Natural killer cell treated with Interleukin-12 subunit alpha and Interleukin-12 subunit beta and Interleukin-15 and Interleukin-18, amount 100 ng/mL, for 72 hours (primary cell): Measurements from ENCODE around the gene SRRM1. TPM values are rescaled to one million over a fixed set of nuclear protein-coding genes. Genes with fewer than 3 reads are reported as not detected.

Experiments
- ATAC-seq, 2 donors: fragments of 150-1000 bp; cut with Tn5 transposase in 1 of 2; sonication (Bioruptor Pico), chemical (Tn5 transposase) in 1 of 2; 2 replicates each; pipeline ENCODE4 v1.10.0; 2021
- DNase-seq: peaks from one replicate; pipeline ENCODE4 v3.0.0; 2022; ENCODE audit warnings: low spot score
- H3K27ac Mint-ChIP-seq, 2 donors: 1 replicate in 1 of 2; 2 replicates in 1 of 2; pipeline ENCODE4 v1.8.0; 2022; ENCODE audit warnings: mixed read lengths in 2 of 2, mild to moderate bottlenecking in 1 of 2, moderate library complexity in 1 of 2
- H3K27me3 Mint-ChIP-seq, 2 donors: 1 replicate in 1 of 2; 2 replicates in 1 of 2; pipeline ENCODE4 v1.8.0; 2022; ENCODE audit warnings: mixed read lengths in 2 of 2
- H3K36me3 Mint-ChIP-seq: one replicate; pipeline ENCODE4 v1.8.0; 2022; ENCODE audit warnings: mixed read lengths
- H3K4me1 Mint-ChIP-seq, 2 donors: 1 replicate in 1 of 2; 2 replicates in 1 of 2; pipeline ENCODE4 v1.8.0; 2022; ENCODE audit warnings: low read depth in 2 of 2, mixed read lengths in 2 of 2, mild to moderate bottlenecking in 1 of 2
- H3K4me3 Mint-ChIP-seq: one replicate; pipeline ENCODE4 v1.8.0; 2022; ENCODE audit warnings: mixed read lengths
- H3K9me3 Mint-ChIP-seq: 2 replicates; pipeline ENCODE4 v1.8.0; 2022; ENCODE audit warnings: mixed read lengths
- total RNA-seq, 2 donors: library from RNA; stranded (reverse); gene quantifications; one replicate each; pipeline ENCODE4 v1.2.3, GENCODE V29; 2022

The SRRM1 gene
- total RNA-seq, result 100 to 1,000 TPM; 177 to 254 TPM

GRCh38 chr1:24642481-24643362, at the start of gene SRRM1:
Gene SRRM1 (plus strand): TSS chr1:24643302. CDS start chr1:24643327, 25 bp downstream.
- H3K27me3 Mint-ChIP-seq, result no peaks in the 10 kb centered on the region
- peaks cover 23% of the 10 kb centered on the region for H3K36me3 Mint-ChIP-seq
- peak within 1 kb of the TSS; percentile 96 for H3K4me3 Mint-ChIP-seq
- ATAC-seq (peak; percentile 95 to 96), DNase-seq (peak; percentile 99)
- H3K4me1 Mint-ChIP-seq, result peaks cover 32 to 42% of the 10 kb centered on the region in 2 donors
- H3K27ac Mint-ChIP-seq, result peak within 1 kb of the TSS; percentile 89 to 95
- no peaks in the 10 kb centered on the region for H3K9me3 Mint-ChIP-seq

DNA sequence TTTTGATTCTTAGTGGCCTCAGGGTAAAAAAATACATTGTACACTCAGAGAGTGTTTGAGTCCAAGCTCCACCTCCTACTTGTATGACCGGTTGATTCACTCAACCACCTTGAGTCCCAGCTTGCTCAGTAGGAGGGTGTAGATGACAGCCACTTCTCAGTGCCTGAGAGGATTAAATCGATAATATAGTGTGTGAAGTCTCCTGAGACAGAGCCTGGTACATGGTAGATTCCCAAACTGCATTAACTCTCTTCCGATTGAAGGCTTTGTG, 48.8 kb upstream of the SRRM1 start:
- ATAC-seq (no peak), DNase-seq (no peak)
- Mint-ChIP-seq H3K4me1 (no peaks in the 10 kb centered on the region), H3K36me3 (no peaks in the 10 kb centered on the region), H3K27ac (no peak overlapping the region), H3K27me3 (peaks cover 11 to 15% of the 10 kb centered on the region in 2 donors), H3K9me3 (no peaks in the 10 kb centered on the region), H3K4me3 (no peak overlapping the region)

- no peak overlapping the region for H3K27ac Mint-ChIP-seq
- no peaks in the 10 kb centered on the region for H3K36me3 Mint-ChIP-seq
- H3K4me1 Mint-ChIP-seq, result no peaks in the 10 kb centered on the region
- ATAC-seq (no peak), DNase-seq (no peak)
- no peak overlapping the region for H3K4me3 Mint-ChIP-seq
- H3K9me3 Mint-ChIP-seq, result no peaks in the 10 kb centered on the region
- H3K27me3 Mint-ChIP-seq, result peaks cover 11 to 17% of the 10 kb centered on the region in 2 donors
Observed at GRCh38 chr1:24596401-24596880, 46.7 kb upstream of the SRRM1 start.

DNA sequence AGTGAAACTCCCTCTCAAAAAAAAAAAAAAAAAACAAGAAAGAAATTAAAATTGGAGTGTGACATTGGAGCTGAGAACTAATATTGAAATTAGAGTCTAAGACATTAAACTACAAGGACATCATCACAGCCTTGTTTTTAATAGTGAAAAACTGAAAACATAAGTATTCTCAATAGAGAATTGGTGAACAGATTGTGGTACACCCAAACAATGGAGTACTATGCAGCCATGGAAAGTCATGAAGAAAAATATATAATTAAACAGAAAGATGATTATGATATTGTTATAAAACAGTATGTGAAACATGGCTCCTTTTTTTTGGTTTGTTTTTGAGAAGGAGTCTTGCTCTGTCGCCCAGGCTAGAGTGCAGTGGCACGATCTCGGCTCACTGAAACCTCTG, 43.8 kb upstream of the SRRM1 start:
- Mint-ChIP-seq H3K9me3 (no peaks in the 10 kb centered on the region), H3K27me3 (peaks cover 11 to 17% of the 10 kb centered on the region in 2 donors), H3K36me3 (no peaks in the 10 kb centered on the region), H3K27ac (no peak overlapping the region), H3K4me1 (no peaks in the 10 kb centered on the region), H3K4me3 (no peak overlapping the region)
- no peak for ATAC-seq
- no peak for DNase-seq

- Mint-ChIP-seq H3K27me3 (peaks cover 11% of the 10 kb centered on the region in 2 donors), H3K27ac (no peak overlapping the region), H3K36me3 (no peaks in the 10 kb centered on the region), H3K4me1 (no peaks in the 10 kb centered on the region), H3K4me3 (no peak overlapping the region), H3K9me3 (no peaks in the 10 kb centered on the region)
- ATAC-seq, result no peak
- no peak for DNase-seq
Observed at GRCh38 chr1:24600551-24600950, 42.6 kb upstream of the SRRM1 start.

DNA sequence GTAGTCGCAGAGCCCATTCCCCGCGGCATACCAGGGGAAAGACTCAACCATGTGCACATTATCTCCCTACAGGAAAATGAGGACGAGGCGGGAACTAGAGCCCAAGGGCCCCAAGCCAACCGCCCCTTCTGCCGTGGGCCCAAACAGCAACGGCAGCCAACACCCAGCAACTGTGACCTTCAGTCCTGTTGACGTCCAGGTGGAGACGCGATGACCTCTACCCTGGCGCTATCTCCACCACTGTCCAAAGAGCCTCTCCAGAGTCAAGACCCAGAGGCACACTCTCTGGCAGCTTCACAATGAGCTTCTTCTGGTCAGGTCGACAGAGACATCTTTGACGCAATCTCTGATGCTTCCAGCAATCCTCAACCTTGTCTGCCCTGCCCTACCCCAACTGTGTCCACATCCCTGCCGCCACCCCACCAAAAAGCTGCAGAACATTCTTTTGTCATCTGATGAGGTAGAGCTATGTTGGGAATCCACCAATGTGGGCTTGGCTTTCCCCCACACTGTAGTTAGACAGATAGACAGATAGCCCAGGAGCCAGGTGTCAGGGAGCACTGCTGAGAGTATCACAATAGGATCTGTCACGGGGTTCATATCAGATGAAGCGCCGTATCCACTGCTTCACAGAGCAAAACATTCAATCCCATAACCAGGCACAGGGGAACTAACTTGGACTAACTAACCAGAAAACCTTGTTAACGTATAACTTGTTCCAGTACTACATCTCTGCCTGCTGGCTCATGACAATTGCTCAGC, 37.4 kb upstream of the SRRM1 start:
- H3K9me3 Mint-ChIP-seq, result no peaks in the 10 kb centered on the region
- peaks cover 0 to 6% of the 10 kb centered on the region in 2 donors for H3K27me3 Mint-ChIP-seq
- H3K4me1 Mint-ChIP-seq, result no peaks in the 10 kb centered on the region

DNA sequence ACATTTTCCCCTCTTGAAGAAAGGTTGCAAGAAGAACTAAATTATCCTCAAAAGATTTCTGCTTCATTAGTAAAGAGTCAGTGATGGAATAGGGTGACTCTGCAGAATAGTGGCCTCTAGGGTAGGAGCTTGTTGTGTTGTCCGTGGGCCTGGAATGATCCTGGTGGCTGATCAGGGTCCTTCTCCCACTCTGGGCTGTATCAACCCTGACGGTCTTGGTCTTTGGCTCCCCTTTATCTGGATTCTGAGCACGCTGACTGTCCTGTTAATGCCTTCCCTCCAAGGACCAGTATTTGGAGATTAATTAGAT, 36.9 kb upstream of the SRRM1 start:
- Mint-ChIP-seq H3K4me3 (no peak overlapping the region), H3K4me1 (no peaks in the 10 kb centered on the region), H3K27me3 (peaks cover 0 to 4% of the 10 kb centered on the region in 2 donors), H3K27ac (no peak overlapping the region), H3K9me3 (no peaks in the 10 kb centered on the region), H3K36me3 (no peaks in the 10 kb centered on the region)
- DNase-seq (no peak), ATAC-seq (no peak)

More for the DNA sequence above, 37.4 kb upstream of the SRRM1 start:
- H3K4me3 Mint-ChIP-seq, result no peak overlapping the region
- DNase-seq (no peak), ATAC-seq (peak in 1 of 2 donors; percentile 36)
- no peaks in the 10 kb centered on the region for H3K36me3 Mint-ChIP-seq
- H3K27ac Mint-ChIP-seq, result no peak overlapping the region

DNA sequence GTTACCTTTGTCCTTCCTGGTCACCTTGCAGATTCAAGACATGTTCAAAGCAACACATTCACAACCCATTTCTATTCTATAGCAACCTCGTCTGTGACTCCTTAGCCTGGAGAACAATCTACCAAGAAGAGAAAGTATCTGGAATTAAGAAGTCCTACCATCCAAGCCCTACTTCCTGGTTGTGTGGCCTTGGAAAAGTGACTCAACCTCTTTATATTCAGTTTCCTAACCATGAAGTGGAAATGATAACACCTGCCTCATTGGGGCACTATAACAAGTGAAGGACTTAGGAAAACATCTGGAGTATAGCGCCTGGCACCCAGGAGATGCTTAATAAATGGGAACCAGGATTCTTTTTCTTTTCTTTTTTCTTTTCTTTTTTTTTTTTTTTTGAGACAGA, 36.5 kb upstream of the SRRM1 start:
- DNase-seq, result no peak
- no peaks in the 10 kb centered on the region for H3K9me3 Mint-ChIP-seq
- no peak overlapping the region for H3K27ac Mint-ChIP-seq
- H3K27me3 Mint-ChIP-seq, result peaks cover 0 to 6% of the 10 kb centered on the region in 2 donors
- H3K4me3 Mint-ChIP-seq, result no peak overlapping the region
- no peaks in the 10 kb centered on the region for H3K4me1 Mint-ChIP-seq
- no peak for ATAC-seq
- no peaks in the 10 kb centered on the region for H3K36me3 Mint-ChIP-seq

GRCh38 chr1:24609949-24610517, 33.1 kb upstream of the SRRM1 start:
- H3K36me3 Mint-ChIP-seq, result no peaks in the 10 kb centered on the region
- no peaks in the 10 kb centered on the region for H3K4me1 Mint-ChIP-seq
- peaks cover 7 to 8% of the 10 kb centered on the region in 2 donors for H3K27me3 Mint-ChIP-seq
- no peaks in the 10 kb centered on the region for H3K9me3 Mint-ChIP-seq
- DNase-seq, result no peak
- no peak overlapping the region for H3K4me3 Mint-ChIP-seq
- peak in 1 of 2 donors; percentile 6 for ATAC-seq
- no peak overlapping the region for H3K27ac Mint-ChIP-seq

- no peak overlapping the region for H3K27ac Mint-ChIP-seq
- DNase-seq, result no peak
- no peaks in the 10 kb centered on the region for H3K36me3 Mint-ChIP-seq
- H3K4me1 Mint-ChIP-seq, result no peaks in the 10 kb centered on the region
- peaks cover 40 to 48% of the 10 kb centered on the region in 2 donors for H3K27me3 Mint-ChIP-seq
- H3K9me3 Mint-ChIP-seq, result no peaks in the 10 kb centered on the region
- ATAC-seq, result no peak
- no peak overlapping the region for H3K4me3 Mint-ChIP-seq
Observed at GRCh38 chr1:24619376-24619775, 23.7 kb upstream of the SRRM1 start.

- DNase-seq, result no peak
- no peak overlapping the region for H3K27ac Mint-ChIP-seq
- no peaks in the 10 kb centered on the region for H3K36me3 Mint-ChIP-seq
- no peak for ATAC-seq
- H3K27me3 Mint-ChIP-seq, result peaks cover 39 to 48% of the 10 kb centered on the region in 2 donors
- no peaks in the 10 kb centered on the region for H3K4me1 Mint-ChIP-seq
- no peak overlapping the region for H3K4me3 Mint-ChIP-seq
- H3K9me3 Mint-ChIP-seq, result no peaks in the 10 kb centered on the region
Observed at GRCh38 chr1:24620678-24621077, 22.4 kb upstream of the SRRM1 start.

DNA sequence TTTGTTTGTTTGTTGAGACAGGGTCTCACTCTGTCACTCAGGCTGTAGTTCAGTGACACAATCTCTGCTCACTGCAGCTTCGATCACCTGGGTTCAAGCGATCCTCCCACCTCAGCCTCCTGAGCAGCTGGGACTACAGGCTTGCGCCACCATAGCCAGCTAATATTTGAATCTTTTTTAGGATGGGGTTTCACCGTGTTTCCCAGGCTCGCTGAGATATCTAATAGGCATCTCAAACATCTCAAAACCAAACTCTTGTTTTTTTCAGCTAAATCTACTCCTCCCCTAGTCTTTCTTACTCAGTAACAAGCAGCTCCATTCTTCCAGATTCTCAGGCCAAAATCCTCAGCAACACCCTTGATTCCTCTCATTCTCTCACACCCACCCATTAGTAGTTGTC, 22.0 kb upstream of the SRRM1 start:
- H3K27me3 Mint-ChIP-seq, result peaks cover 38 to 48% of the 10 kb centered on the region in 2 donors
- no peak for ATAC-seq
- no peaks in the 10 kb centered on the region for H3K4me1 Mint-ChIP-seq
- DNase-seq, result no peak
- no peaks in the 10 kb centered on the region for H3K36me3 Mint-ChIP-seq
- no peak overlapping the region for H3K4me3 Mint-ChIP-seq
- no peaks in the 10 kb centered on the region for H3K9me3 Mint-ChIP-seq
- H3K27ac Mint-ChIP-seq, result no peak overlapping the region

GRCh38 chr1:24622218-24622617, 20.9 kb upstream of the SRRM1 start:
- ATAC-seq, result no peak
- no peaks in the 10 kb centered on the region for H3K9me3 Mint-ChIP-seq
- DNase-seq, result no peak
- no peaks in the 10 kb centered on the region for H3K4me1 Mint-ChIP-seq
- H3K27ac Mint-ChIP-seq, result no peak overlapping the region
- peaks cover 36 to 38% of the 10 kb centered on the region in 2 donors for H3K27me3 Mint-ChIP-seq
- no peaks in the 10 kb centered on the region for H3K36me3 Mint-ChIP-seq
- no peak overlapping the region for H3K4me3 Mint-ChIP-seq

- Mint-ChIP-seq H3K27me3 (peaks cover 14 to 15% of the 10 kb centered on the region in 2 donors), H3K4me1 (peaks cover 2 to 4% of the 10 kb centered on the region in 2 donors), H3K4me3 (no peak overlapping the region), H3K27ac (no peak overlapping the region), H3K9me3 (no peaks in the 10 kb centered on the region), H3K36me3 (no peaks in the 10 kb centered on the region)
- DNase-seq (no peak), ATAC-seq (no peak)
Observed at GRCh38 chr1:24632832-24633175, 10.3 kb upstream of the SRRM1 start.
